IMR-90 (cell line): ENCODE data around the gene VSTM5. TPM values are rescaled to one million over a fixed set of nuclear protein-coding genes. Genes with fewer than 3 reads are reported as not detected.
A peak's percentile ranks its signal among the peaks of the same experiment; 100 is the strongest.

Experiments used
- ATAC-seq: fragments of 200-7000 bp; cut with Tn5 transposase; 2 replicates; pipeline ENCODE4 v1.9.1; 2020; ENCODE audit warnings: low read depth, mild to moderate bottlenecking, moderate library complexity
- BruUV-seq: library from RNA; stranded (reverse); fragments of 400-500 nt; replicated peaks from 2 replicates; lab custom pipeline; 2021; lab: Mats Ljungman, UMichigan
- CTCF ChIA-PET: fragments of 300-600 bp; formaldehyde crosslinking; extraction: SDS; loops from one replicate; lab custom pipeline; 2021; ENCODE audit warnings: antibody characterized with exemption; lab: Yijun Ruan, JAX
- POLR2A ChIA-PET: fragments of 300-600 bp; sonication (Branson Sonifier 250); formaldehyde crosslinking; loops from one replicate; lab custom pipeline; 2022; ENCODE audit warnings: antibody characterized with exemption; ENCODE audit not compliant: unreplicated experiment; lab: Charles Lee
- DNase-seq: peaks from one replicate; pipeline ENCODE4 v3.0.0; 2013
- H2AFZ ChIP-seq: replicated peaks from 2 replicates; pipeline ENCODE3; 2013; ENCODE audit warnings: low read length, mild to moderate bottlenecking; ENCODE audit not compliant: poor library complexity
- H2AK5ac ChIP-seq: 2 replicates; pipeline ENCODE4 v1.6.1; 2013; ENCODE audit warnings: low read depth, low read length, inconsistent platforms
- H2AK9ac ChIP-seq: replicated peaks from 2 replicates; pipeline ENCODE3; 2013; ENCODE audit warnings: mild to moderate bottlenecking, low read depth, low read length, moderate library complexity; ENCODE audit not compliant: poor library complexity
- H2BK120ac ChIP-seq: 2 replicates; pipeline ENCODE4 v1.6.1; 2013; ENCODE audit warnings: low read depth, low read length, inconsistent platforms
- H2BK15ac ChIP-seq: 3 replicates; pipeline ENCODE4 v1.6.1; 2013; ENCODE audit warnings: low read depth, low read length, inconsistent platforms
- H2BK20ac ChIP-seq: 2 replicates; pipeline ENCODE4 v1.6.1; 2013; ENCODE audit warnings: low read depth, mild to moderate bottlenecking, inconsistent platforms, low read length, moderate library complexity
- H2BK5ac ChIP-seq: 2 replicates; pipeline ENCODE4 v1.6.1; 2013; ENCODE audit warnings: mild to moderate bottlenecking, low read depth, low read length, inconsistent platforms; ENCODE audit not compliant: poor library complexity, severe bottlenecking
- H3K14ac ChIP-seq: replicated peaks from 2 replicates; pipeline ENCODE4 v1.6.1; 2013; ENCODE audit warnings: low read depth, low read length, inconsistent platforms
- H3K18ac ChIP-seq: 2 replicates; pipeline ENCODE4 v1.6.1; 2013; ENCODE audit warnings: low read depth, low read length, control low read depth
- H3K23ac ChIP-seq: 2 replicates; pipeline ENCODE4 v1.6.1; 2013; ENCODE audit warnings: low read depth, low read length, inconsistent platforms
- H3K27ac ChIP-seq: 2 replicates; pipeline ENCODE4 v1.5.1; 2013; ENCODE audit warnings: mild to moderate bottlenecking, control low read depth, low read length; ENCODE audit not compliant: insufficient read depth
- H3K27me3 ChIP-seq: 2 replicates; pipeline ENCODE4 v1.6.1; 2013; ENCODE audit warnings: low read length; ENCODE audit not compliant: control insufficient read depth, insufficient read depth
- H3K36me3 ChIP-seq: 2 replicates; pipeline ENCODE4 v1.6.1; 2013; ENCODE audit warnings: low read length, mixed read lengths; ENCODE audit not compliant: control insufficient read depth, insufficient read depth
- H3K4ac ChIP-seq: 2 replicates; pipeline ENCODE4 v1.6.1; 2013; ENCODE audit warnings: low read depth, low read length, inconsistent platforms
- H3K4me1 ChIP-seq: 2 replicates; pipeline ENCODE4 v1.6.1; 2013; ENCODE audit warnings: low read length, mixed read lengths; ENCODE audit not compliant: control insufficient read depth, insufficient read depth
- H3K4me2 ChIP-seq: 2 replicates; pipeline ENCODE4 v1.6.1; 2013; ENCODE audit warnings: low read depth, mild to moderate bottlenecking, control low read depth, low read length, moderate library complexity
- H3K4me3 ChIP-seq: 2 replicates; pipeline ENCODE4 v1.5.1; 2013; ENCODE audit warnings: low read depth, mild to moderate bottlenecking, control low read depth, low read length, moderate library complexity; ENCODE audit not compliant: insufficient read depth
- H3K56ac ChIP-seq: 2 replicates; pipeline ENCODE4 v1.6.1; 2013; ENCODE audit warnings: low read length, inconsistent platforms; ENCODE audit not compliant: insufficient read depth; ENCODE audit errors: extremely low read depth
- H3K79me1 ChIP-seq, 2 experiments: 2 replicates each; pipeline ENCODE4 v1.6.1; 2013; ENCODE audit warnings: low read length in 2 of 2, inconsistent platforms in 1 of 2, low read depth in 1 of 2
- H3K9ac ChIP-seq: 2 replicates; pipeline ENCODE4 v1.6.1; 2013; ENCODE audit warnings: low read depth, low read length, control low read depth
- H3K9me1 ChIP-seq: 2 replicates; pipeline ENCODE4 v1.6.1; 2013; ENCODE audit warnings: low read length, inconsistent platforms; ENCODE audit not compliant: insufficient read depth
- H3K9me3 ChIP-seq: 2 replicates; pipeline ENCODE4 v1.6.1; 2013; ENCODE audit warnings: low read length; ENCODE audit not compliant: control insufficient read depth, insufficient read depth
- H4K20me1 ChIP-seq: 2 replicates; pipeline ENCODE4 v1.6.1; 2013; ENCODE audit warnings: low read length, inconsistent platforms; ENCODE audit not compliant: insufficient read depth
- H4K5ac ChIP-seq: 2 replicates; pipeline ENCODE4 v1.6.1; 2013; ENCODE audit warnings: mild to moderate bottlenecking, low read depth, low read length, control low read depth
- H4K8ac ChIP-seq, 2 experiments: 2 replicates each; pipeline ENCODE4 v1.6.1; 2013; ENCODE audit warnings: low read depth in 2 of 2, low read length in 2 of 2, control low read depth in 1 of 2, inconsistent platforms in 1 of 2
- H4K91ac ChIP-seq: 2 replicates; pipeline ENCODE4 v1.6.1; 2013; ENCODE audit warnings: low read depth, low read length, inconsistent platforms; ENCODE audit not compliant: insufficient read depth
- BHLHE40 ChIP-seq: fragments of 150-350 bp; IDR thresholded peaks from 2 replicates; pipeline ENCODE4 v1.6.1; 2016; ENCODE audit warnings: mild to moderate bottlenecking, low read depth, low read length
- CEBPB ChIP-seq: IDR thresholded peaks from 2 replicates; pipeline ENCODE4 v1.6.1; 2012; ENCODE audit warnings: low read depth, low read length, improper control_type of control experiment
- POLR2A ChIP-seq: IDR thresholded peaks from 2 replicates; pipeline ENCODE4 v1.6.1; 2012; ENCODE audit warnings: mild to moderate bottlenecking, low read depth, low read length
- RAD21 ChIP-seq: IDR thresholded peaks from 2 replicates; pipeline ENCODE4 v1.6.1; 2012; ENCODE audit warnings: low read length, improper control_type of control experiment
- RFX5 ChIP-seq: IDR thresholded peaks from 2 replicates; pipeline ENCODE4 v1.8.0; 2012; ENCODE audit warnings: low read depth, mild to moderate bottlenecking, low read length, moderate library complexity
- SMC3 ChIP-seq: fragments of 150-350 bp; IDR thresholded peaks from 2 replicates; pipeline ENCODE4 v1.6.1; 2016; ENCODE audit warnings: low read depth, mild to moderate bottlenecking, antibody characterized with exemption, low read length, moderate library complexity
- WGBS, 2 experiments: methylation state at CpG; one replicate each; pipeline versions ENCODE4 v1.1.5 to v1.1.7; 2013; ENCODE audit warnings: missing lambda C conversion rate in 2 of 2; ENCODE audit not compliant: insufficient read length in 1 of 2; ENCODE audit errors: extremely low coverage in 2 of 2; 5-methylcytosine and 5-hydroxymethylcytosine counted together
- dilution Hi-C: fragments of 300-500 bp; cut with HindIII; formaldehyde crosslinking; loops from one replicate; pipeline ENCODE4 v1.14.3; 2018; ENCODE audit warnings: low sequenced_read_pairs; ENCODE audit not compliant: unreplicated experiment
- in situ Hi-C: fragments of 300-500 bp; cut with MboI; formaldehyde crosslinking; loops from 3 replicates; pipeline ENCODE4 v1.14.3; 2019; ENCODE audit warnings: low sequenced_read_pairs, inconsistent platforms, mixed read lengths
- intact Hi-C: fragments of 100-400 bp; cut with micrococcal nuclease; formaldehyde crosslinking; loops from 2 replicates; pipeline ENCODE4 v1.10.0; 2022
- polyA plus RNA-seq, 3 experiments: library from polyadenylated mRNA; depleted of rRNA; stranded (reverse); fragments of >200 nt; gene quantifications; 2 replicates each; pipeline ENCODE4 v1.2.3, GENCODE V29; 2012; ENCODE audit warnings: low replicate concordance in 1 of 3
- total RNA-seq: library from RNA; depleted of rRNA; stranded (reverse); fragments of >200 nt; gene quantifications from 2 replicates; pipeline ENCODE4 v1.2.3, GENCODE V29; 2012

Gene VSTM5
- total and polyA plus RNA-seq, 2 of the 4 experiments (the other 2 are of a cell fraction), result 0.36 to 0.43 TPM

DNA sequence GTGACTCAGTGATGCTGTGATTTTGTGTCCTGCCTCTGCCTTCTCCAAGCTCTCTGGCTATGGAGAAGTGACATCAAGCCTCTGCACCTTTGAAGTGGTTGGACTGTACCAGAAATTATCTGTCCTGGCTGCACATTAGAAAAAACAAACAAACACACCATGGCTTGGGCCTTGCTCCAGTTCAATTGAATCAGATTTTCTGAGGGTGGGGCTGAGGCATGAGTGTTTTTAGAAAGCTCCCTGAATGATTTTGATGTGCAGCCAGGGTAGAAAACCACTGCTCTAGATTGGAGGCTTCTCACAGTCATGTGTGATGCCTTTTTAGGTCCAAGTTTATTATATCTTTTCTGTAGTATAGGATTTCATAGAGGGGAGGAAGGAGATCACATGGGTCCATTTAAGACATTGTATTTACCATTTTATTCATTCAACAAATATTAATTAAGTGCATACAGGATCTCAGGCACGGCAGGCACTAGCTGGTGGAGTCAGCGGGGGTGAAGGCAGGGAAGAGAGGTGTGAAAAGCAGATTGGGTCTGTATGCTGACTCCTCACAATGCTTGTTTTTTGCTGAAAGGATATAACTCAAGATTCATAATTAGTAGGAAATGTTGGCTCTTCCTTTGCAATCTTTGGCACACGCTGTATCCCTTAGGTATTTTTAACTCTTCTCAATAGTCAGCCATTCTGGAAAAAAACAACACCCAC is 7.1 kb upstream of the VSTM5 start:
- no peak overlapping the region for H2BK15ac ChIP-seq
- no peak overlapping the region for H3K18ac ChIP-seq
- H2BK5ac ChIP-seq, result no peak overlapping the region
- no peak overlapping the region for H2AK5ac ChIP-seq
- CTCF ChIA-PET, result no interaction called here
- H3K56ac ChIP-seq, result no peak overlapping the region
- no peak overlapping the region for H3K4me3 ChIP-seq
- H3K27me3 ChIP-seq, result peaks cover 3% of the 10 kb centered on the region
- H3K4ac ChIP-seq, result no peak overlapping the region
- DNase-seq, result no peak
- H4K91ac ChIP-seq, result no peak overlapping the region
- H2AFZ ChIP-seq, result no peak overlapping the region
- no CpG with 5 or more reads among the region's 3 CpGs for WGBS, 2 experiments
- intact Hi-C loops (no loop called here), in situ Hi-C loops (no loop called here), dilution Hi-C loops (no loop called here)
- H3K23ac ChIP-seq, result no peak overlapping the region
- H3K4me1 ChIP-seq, result no peaks in the 10 kb centered on the region
- H2BK20ac ChIP-seq, result no peak overlapping the region
- H3K9ac ChIP-seq, result no peak overlapping the region
- POLR2A ChIA-PET, result no interaction called here
- H2BK120ac ChIP-seq, result no peak overlapping the region
- H3K9me3 ChIP-seq, result no peaks in the 10 kb centered on the region
- H3K14ac ChIP-seq, result no peak overlapping the region
- no TSS peak for BruUV-seq
- H4K20me1 ChIP-seq, result no peaks in the 10 kb centered on the region
- H3K27ac ChIP-seq, result no peak overlapping the region
- no peaks in the 10 kb centered on the region for H3K79me1 ChIP-seq
- H3K4me2 ChIP-seq, result no peak overlapping the region
- no peaks in the 10 kb centered on the region; the same call in 1 of the 2 replicates for H3K9me1 ChIP-seq
- H3K36me3 ChIP-seq, result no peaks in the 10 kb centered on the region
- no peak overlapping the region for H4K5ac ChIP-seq
- TF ChIP-seq CEBPB, result no peak
- TF ChIP-seq SMC3, result no peak
- no peak for TF ChIP-seq POLR2A
- TF ChIP-seq RFX5, result no peak
- TF ChIP-seq RAD21, result no peak
- no peak for TF ChIP-seq BHLHE40
- H2AK9ac ChIP-seq, result no peak overlapping the region
- H4K8ac ChIP-seq, result no peak overlapping the region
- peak; percentile 37; the same call in 1 of the 2 replicates for ATAC-seq
